GM19193 (cell line): ENCODE data around the gene SLC35G6.
A peak's percentile ranks its signal among the peaks of the same experiment; 100 is the strongest.

Source experiments
- POLR2A ChIP-seq: IDR thresholded peaks from 4 replicates; pipeline ENCODE4 v1.6.1; 2011; ENCODE audit not compliant: insufficient read depth, insufficient read length; ENCODE audit errors: extremely low read depth

Gene SLC35G6

DNA sequence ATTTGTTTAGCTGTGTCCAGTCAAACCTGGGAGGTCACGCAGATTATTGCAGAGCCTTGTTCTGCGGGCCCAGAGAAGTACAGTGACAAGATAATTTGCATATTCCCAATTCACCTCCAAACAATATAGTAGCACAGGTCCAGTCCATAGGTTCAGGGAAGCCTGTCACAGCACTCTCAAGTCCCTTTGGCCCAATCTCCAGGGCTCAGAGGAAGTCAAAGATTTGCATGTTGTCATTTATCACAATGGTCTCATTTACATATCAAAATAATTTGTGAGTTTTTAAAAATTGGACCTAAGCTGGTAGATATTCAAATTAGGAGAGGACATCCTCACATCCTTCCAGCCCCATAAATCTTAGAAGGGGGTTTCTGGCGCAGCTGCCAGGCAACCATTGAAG, 13.7 kb upstream of the SLC35G6 start:
- TF ChIP-seq POLR2A = no peak

DNA sequence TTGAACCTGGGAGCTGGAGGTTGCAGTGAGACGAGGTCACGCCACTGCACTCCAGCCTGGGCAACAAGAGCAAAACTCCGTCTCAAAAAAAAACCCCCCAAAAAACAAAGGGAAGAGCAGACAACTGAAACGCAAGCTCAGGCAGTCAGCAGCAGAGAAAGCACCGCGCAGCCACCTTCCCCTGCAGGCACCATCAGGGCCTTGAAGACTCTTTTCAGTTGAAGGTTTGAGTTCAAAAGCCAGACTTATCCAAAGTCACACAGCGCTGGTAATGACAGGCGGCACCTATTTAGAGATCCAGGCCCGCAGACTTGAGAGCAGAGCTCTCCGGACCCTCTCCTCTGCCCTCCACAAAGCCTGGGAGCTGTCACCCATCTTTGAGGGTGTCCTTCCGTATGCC, 13.0 kb upstream of the SLC35G6 start:
- TF ChIP-seq POLR2A = no peak

DNA sequence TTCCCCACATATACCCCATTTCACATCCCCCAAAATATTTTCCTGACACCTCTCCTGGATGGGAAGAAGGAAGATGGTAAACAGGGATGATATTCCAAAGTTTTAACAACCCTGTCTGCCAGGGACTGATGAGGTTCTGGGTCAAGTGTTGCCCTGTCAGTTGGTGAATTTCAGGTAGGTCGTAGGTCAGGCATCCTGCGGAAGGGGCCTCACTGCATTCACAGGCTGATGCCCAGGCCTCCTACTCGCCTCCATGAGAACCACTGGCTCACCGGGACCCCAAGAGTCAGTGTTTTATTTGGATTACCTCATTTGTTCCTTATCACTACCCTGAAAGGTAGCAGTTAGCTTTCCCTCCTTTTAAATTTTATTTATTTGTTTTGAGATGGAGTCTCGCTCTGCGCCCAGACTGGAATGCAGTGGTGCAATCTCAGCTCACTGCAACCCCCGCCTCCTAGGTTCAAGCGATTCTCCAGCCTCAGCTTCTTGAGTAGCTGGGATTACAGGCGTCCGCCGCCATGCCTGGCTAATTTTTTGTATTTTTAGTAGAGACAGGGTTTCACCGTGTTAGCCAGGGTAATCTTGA, 12.3 kb upstream of the SLC35G6 start:
- no peak for TF ChIP-seq POLR2A

DNA sequence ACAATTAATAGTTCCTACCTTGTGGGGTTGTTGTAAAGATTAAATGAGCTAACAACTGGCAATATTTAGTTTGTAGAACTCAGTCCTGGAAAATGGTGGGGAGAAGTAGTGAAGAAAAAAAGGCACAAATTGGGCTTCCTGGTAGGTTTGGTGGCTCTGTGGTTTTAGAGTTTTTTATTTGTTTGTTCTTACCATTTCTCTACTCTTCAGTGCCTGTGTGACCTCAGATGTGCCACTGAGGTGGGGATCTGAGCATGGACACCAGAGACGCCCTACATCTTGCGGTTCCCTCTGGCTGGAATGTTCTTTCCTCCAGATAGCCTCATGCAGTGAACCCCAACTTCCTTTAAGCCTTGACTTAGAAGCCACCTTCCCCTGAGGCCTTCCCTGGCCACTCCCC, 9.5 kb upstream of the SLC35G6 start:
- TF ChIP-seq POLR2A = no peak

DNA sequence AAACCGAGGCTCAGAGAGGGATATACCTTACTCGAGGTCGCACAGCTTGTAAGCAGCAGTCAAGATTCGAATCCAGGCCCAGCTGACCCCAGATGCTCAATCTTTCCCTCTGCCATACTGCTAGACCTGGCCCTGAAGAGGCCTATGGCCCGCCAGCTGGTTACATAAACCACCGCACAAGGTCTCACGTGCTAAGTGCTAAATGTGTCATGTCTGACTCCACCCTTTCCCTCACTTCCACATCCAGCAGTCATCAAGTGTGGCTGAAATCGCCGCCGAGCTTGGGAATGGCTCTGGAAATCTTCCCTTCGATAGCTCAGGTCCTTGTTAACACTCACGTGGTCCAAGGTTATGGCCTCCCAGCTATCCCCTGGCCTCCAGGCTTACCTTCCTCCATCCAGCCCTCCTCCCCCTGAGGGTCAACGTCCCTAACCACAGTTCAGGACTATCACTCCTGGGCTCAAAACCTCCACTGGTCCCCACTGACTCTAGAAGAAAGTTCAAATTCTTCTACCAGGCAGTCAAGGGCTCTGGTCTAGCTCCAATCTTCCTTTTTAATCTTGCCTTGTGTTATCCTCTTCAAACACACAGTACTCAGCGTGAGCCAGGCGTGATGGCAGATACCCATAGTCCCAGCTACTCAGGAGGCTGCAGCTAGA, 5.4 kb upstream of the SLC35G6 start:
- TF ChIP-seq POLR2A = no peak

DNA sequence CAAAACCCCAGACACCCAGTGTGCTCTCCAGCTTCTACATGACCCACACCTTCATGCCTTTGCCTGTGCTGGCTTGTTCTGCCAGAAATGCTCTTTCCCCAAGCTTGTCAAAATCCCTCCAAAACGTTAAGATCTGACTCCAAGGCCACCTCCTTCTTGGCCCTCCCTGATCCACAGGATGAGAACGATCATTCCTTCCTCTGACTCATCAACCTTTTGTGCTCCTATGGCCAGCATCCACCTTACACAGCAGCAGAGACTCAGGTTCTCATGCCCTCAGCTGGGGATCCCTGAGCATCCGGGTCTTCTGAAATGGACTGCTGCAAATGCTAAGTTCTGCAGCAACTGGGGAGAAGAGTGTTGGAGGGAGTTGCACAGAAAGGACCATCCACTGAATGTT, 4.8 kb upstream of the SLC35G6 start:
- no peak for TF ChIP-seq POLR2A

DNA sequence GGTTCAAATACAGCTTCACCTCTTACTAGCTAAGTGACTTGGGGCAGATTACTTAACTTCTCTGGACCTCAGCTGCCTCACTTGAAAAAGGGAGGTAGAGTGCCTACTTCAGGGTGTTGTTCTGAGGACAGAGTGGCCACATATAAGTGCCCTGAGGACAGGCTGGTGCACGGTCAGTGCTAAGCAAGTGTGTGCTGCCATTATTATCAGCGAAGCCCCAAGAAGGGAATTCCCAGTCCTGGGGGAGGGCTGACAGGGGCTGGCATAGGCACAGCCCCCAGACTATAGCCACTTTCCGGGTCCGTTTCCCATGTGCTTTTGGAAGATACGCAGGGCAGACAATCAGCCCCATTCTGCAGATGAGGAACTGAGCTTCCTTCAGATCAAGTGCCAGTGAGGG, 4.3 kb upstream of the SLC35G6 start:
- no peak for TF ChIP-seq POLR2A

DNA sequence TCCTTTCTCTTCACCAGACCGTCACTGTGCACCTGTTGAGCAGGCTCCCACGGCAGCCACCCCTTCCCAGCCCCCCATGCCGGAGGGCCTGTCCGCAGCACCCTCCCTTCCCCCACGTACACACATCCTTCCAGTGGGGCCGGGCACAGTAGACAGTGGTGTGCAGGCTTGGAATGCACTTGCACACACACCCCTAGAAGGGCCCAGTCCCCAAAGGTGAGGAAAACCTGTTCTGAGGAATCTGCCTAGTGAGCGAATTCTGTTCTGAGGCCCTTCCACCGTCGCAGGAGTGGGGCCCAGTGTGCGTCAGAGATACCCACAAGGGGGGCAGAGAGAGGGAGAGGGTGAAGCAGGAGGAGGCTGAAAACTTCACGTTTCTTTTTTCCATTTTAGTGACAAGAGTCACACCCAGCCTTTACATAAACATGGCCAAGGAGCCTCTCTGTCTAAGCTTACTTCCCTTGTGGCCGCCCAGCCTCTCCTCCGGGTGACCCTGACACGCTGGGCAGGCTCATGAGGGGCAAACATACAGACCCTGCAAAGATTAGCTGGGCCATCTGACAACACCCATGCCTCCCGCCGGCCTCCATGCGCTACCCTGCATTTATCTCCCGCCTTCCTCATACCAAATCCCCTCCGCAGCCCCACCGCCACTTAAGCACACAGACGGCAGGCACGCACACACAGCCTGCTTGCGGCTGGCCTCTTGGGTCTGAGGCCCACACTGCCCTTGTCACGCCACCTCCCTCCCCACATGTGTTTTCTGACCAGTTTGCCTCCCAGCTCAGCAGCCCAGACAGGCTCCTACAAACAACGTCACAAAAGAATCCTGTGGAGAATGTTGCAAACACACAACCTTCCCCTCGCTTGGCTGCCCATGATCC, 3.6 kb upstream of the SLC35G6 start:
- no peak for TF ChIP-seq POLR2A

DNA sequence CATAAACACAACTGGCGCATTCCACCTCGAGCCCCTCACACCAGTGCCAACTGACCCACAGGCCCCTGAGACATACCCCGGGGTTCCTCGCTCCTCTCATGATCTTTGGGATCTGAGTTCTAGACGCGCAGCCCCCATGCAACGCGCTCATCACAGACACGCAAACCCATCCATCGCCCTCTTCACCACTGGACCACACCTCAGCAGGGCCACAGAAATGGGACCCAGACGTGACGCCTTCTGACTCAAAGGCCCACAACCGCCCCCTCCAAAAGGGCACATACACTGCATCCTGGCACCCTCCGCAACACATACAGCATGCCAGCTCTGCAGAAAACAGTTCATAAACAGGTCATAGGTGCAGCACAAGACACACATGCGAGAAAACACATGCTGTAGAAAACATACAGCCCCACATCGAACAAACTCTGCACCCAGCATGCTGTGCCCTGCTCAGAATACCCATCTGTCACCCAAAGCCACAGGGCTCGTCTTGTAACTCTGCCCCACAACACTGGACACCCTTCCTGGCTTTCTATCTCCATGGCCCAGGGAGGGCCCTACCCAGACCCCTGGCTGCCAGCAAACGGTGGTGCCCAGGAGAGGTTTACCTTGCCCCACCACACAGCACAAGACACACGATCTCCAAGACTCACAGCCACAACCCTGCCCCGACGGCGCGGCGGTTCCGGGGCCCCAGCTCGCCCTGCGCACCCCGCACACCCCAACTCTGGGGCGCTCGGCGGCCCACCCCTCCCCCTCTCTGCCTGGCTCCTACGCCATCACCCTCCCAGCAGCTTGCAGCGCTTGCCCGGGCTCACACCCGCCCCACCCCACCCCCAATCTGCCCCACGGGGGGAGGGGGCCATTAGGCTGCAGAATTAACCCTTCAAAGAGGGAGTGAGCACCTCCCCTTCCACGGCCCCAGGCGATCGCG, 2.7 kb upstream of the SLC35G6 start:
- no peak for TF ChIP-seq POLR2A

DNA sequence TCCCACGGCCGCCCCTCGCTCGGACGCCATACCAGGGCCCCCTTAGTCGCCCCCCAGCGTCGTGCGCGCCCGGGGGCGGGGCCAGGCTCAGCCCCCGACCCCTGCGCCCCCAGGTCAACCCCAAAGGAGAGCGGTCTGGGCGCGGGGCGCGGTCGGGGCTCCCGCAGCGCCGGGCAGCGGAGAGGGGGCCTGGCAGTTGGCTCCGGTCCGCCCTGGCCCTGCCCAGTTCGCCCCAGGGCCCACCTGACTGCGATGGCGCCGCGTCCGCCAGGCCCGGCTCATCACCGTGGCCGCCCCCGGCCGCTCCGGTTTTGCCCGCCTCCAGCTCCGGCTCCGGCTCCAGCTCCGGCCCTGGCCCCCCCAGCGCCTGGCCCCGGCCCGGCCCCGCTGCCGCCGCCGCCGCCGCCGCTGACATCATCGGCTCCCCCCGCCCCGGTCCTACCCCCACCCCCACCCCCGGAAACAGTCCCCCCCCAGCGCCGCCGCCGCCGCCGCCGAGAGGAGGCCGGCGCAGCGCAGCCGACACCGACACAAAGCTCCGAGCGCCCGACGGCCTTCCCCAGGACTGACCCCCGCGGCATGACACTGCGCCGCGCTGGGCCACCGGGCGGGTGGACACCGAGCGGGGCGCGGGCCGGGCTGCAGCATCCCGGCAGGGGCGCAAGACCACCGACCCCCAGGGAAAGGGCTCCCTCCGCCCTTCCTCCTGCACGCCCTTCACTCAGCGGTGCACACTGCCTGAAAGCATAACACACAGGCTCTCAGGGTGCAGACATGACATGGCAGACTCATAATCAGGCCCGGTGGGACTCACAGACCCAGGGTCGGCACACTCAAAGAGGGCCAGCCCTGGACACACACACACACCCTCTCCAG, 1.8 kb upstream of the SLC35G6 start, which contains the start of gene ZBTB4:
TSS of gene ZBTB4 (minus strand) at position 419 of the 876 bp plus-strand sequence. CDS start 12,830 bp downstream, outside the sequence.
- TF ChIP-seq POLR2A = peak; percentile 55

DNA sequence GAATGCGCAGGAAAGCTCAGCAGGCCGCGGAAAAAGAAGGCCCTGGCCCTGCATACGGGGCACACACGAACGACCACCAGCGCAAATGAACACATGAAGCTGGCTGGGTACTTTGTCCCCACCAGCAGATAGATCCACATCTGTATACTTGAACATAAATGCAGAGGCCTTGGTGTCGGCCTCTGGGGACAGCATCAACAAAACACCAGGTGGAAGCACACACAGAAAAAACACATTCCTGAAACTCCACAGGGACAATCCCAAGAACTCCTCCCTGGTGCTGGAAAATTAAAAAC, 1.2 kb upstream of the SLC35G6 start:
- TF ChIP-seq POLR2A = no peak

DNA sequence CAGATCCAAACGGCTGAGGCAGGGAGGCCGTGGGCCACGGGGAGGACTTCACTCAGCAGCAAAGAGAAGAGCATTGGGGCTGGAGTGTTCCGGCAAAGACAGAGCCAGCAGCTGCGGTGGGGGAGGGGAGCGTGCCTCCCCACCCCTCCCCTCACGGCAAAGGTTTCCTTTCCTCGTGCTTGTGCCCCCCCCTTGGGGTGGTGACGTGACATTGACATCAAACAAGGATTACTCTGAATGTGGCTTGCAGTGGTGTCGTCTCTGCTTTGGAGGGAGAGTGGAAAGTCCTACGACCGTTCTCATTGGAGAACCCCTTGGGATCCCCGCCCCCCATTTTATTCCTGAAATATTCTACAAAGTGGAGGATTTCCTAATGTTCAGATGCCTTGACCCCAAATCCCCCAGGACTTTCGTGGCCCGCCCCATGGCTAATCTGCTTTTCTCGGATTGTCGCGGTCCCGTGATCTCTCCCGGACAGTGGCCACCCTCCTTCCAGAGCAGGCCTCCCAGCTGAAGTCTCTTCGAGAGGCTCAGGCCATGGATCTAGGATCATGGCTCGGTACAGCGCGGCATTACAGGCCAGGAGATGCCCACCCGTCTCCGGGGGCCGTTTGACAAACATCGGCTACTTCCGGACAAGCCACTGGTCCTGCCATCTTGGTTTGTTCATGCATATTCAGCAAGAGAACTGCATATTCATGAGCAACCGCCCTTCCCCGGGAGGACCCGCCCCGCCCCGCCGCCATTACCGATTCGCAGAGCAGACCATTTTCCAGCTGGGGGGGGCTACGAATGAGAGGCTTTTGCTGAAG, 2.2 kb downstream of the SLC35G6 start:
- peak; percentile 9 for TF ChIP-seq POLR2A
